ENCODE results near the gene CYB5RL. TPM values are rescaled to one million over a fixed set of nuclear protein-coding genes. Genes with fewer than 3 reads are reported as not detected.

The CYB5RL gene
- total and polyA plus RNA-seq, 2 donors (not counting 3 experiments of a cell fraction or from before 2014, with no cell fraction given): 5.8 to 8.6 TPM

GRCh38 chr1:54230507-54231339 lies 30.9 kb upstream of the CYB5RL start:
- no TSS peak for BruUV-seq (replicated peaks)
- FAIRE-seq: peak; percentile 31

More at GRCh38 chr1:54230507-54231339, 30.9 kb upstream of the CYB5RL start:
- dilution Hi-C loops (cut with MboI; ENCODE audit: extremely low pct_ligation_motif_present, low sequenced_read_pairs) (no loop called here), intact Hi-C loops (cut with micrococcal nuclease) (no loop called here)
- H3K9me1 ChIP-seq (replicated peaks; ENCODE audit: control insufficient read depth, extremely low read depth, insufficient read depth, low read length): no peaks in the 10 kb centered on the region
- no peaks in the 10 kb centered on the region for H4K20me1 ChIP-seq (replicated peaks; ENCODE audit: control insufficient read depth, extremely low read depth, insufficient read depth, low read length)
- no peak overlapping the region for H3K4me2 ChIP-seq (ENCODE audit: insufficient read depth, low read length)
- no peak overlapping the region for H3K4me3 ChIP-seq (replicated peaks in 1 of 3; ENCODE audit: insufficient read depth in 1 of 3, low read depth in 1 of 3, low read length in 3 of 3)
- ChIA-PET POLR2A (no interaction called here), CTCF (interaction anchor here (2.1 kb wide), 1 partner anchor 11 kb away, joined by 8 read pairs; no protein-coding TSS in a partner anchor)
- H3K79me2 ChIP-seq (ENCODE audit: control insufficient read depth, insufficient read depth, low read length): no peaks in the 10 kb centered on the region
- H3K4me1 ChIP-seq (ENCODE audit: control insufficient read depth, extremely low read depth, insufficient read depth, low read length): no peaks in the 10 kb centered on the region
- no peaks in the 10 kb centered on the region for H3K9me3 ChIP-seq (replicated peaks; ENCODE audit: control insufficient read depth, insufficient read depth, low read length)
- no peak overlapping the region for H3K27ac ChIP-seq (ENCODE audit: insufficient read depth, low read depth, low read length)
- no peak for DNase-seq (ENCODE audit: low read depth, low spot score)
- no peak overlapping the region for H3K9ac ChIP-seq (replicated peaks; ENCODE audit: extremely low read depth, insufficient read depth, low read length)
- TF ChIP-seq POLR2AphosphoS5 (IDR thresholded peaks at IDR 0.05; ENCODE audit: insufficient read depth, low read depth, low read length): no peak
- TF ChIP-seq CTCF (IDR thresholded peaks at IDR 0.05; ENCODE audit: extremely low read depth in 1 of 2, insufficient read depth in 1 of 2, low read depth in 1 of 2, low read length in 2 of 2): no peak
- TF ChIP-seq MYC (IDR thresholded peaks at IDR 0.05; ENCODE audit: low read depth, low read length): no peak
- no peak for TF ChIP-seq POLR2A (IDR thresholded peaks at IDR 0.05; ENCODE audit: low read depth, low read length)
- TF ChIP-seq EZH2 (IDR thresholded peaks at IDR 0.05; ENCODE audit: borderline replicate concordance, low read depth, low read length, severe bottlenecking): no peak
- no peak for TF ChIP-seq FOS (IDR thresholded peaks at IDR 0.05; ENCODE audit: borderline replicate concordance, insufficient read depth, low read length)
- TF ChIP-seq, protein P1, sequence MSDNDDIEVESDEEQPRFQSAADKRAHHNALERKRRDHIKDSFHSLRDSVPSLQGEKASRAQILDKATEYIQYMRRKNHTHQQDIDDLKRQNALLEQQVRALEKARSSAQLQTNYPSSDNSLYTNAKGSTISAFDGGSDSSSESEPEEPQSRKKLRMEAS (IDR thresholded peaks at IDR 0.05; ENCODE audit: insufficient read depth, insufficient read length): no peak
- TF ChIP-seq JUN (IDR thresholded peaks at IDR 0.05; ENCODE audit: borderline replicate concordance, insufficient read depth, insufficient read length, low read depth): no peak
- no peak for TF ChIP-seq GATA2 (IDR thresholded peaks at IDR 0.05; ENCODE audit: insufficient read depth, insufficient read length, low read depth, low read length)
- no peaks in the 10 kb centered on the region for H3K27me3 ChIP-seq (ENCODE audit: control insufficient read depth in 2 of 2, insufficient read depth in 2 of 2, low read length in 2 of 2)
- peaks cover 0 to 8% of the 10 kb centered on the region in 2 experiments for H3K36me3 ChIP-seq (ENCODE audit: control insufficient read depth in 2 of 2, extremely low read depth in 1 of 2, insufficient read depth in 2 of 2, low read length in 2 of 2)
- H2AFZ ChIP-seq (ENCODE audit: low read depth, low read length): no peak overlapping the region

Data from endothelial cell of umbilical vein (primary cell).